Measurements from ENCODE around the gene IER5.

IER5 gene

DNA sequence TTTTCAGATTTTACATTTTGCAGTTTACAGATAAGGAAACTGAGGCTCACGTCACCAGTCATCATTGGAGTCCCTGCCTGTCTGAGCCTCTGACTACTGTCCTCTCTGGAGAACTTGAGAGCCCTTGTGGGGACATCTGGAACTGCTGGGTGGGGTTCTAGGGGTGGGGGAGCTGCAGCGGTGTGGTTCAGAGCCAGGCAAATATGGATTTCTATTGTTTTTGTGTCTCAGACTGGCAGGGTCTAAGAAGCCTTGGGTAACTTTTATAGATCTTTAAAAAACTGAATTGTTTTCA is 46.9 kb downstream of the IER5 start:
- peak; percentile 41 for DNase-seq
- no peak for ATAC-seq

DNA sequence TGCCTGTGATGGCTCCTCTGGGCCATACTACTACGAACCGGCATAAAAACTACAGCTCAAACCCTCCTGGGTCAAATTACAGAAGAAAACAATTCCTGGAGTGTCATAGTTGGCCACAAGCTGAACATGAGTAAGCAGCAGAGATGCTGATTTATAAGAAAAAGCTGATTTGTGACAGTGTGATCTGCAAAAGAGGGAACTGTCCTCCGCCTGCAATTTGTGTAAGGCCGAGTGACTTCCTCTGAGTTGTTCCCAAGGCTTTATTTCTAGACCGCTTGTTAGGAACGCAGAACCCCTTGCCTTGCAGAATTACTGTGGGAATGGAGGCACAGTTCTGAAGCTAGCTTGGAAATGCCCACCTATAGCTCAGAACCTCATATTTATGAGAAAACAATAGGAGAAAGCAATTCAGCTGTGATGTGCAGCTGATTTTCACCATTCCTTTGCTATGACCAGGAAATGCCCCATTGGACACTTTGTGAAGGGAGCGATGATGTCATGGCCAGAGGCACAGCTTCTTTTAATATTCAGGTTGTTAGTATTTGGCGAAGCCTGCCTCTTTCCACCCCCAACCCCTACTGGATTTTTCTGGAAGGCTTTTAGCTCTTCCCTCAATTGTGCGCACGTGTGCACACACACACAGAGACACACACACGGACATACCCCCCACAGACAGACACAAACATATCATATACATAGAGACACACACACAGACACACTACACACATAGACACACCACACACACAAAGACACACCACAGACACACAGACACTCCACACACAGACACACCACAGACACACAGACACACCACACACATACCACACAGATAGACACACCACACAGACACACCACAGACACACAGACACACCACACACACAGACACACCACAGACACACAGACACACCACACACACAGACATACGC is 47.6 kb downstream of the IER5 start:
- no peak for ATAC-seq
- DNase-seq, result no peak

DNA sequence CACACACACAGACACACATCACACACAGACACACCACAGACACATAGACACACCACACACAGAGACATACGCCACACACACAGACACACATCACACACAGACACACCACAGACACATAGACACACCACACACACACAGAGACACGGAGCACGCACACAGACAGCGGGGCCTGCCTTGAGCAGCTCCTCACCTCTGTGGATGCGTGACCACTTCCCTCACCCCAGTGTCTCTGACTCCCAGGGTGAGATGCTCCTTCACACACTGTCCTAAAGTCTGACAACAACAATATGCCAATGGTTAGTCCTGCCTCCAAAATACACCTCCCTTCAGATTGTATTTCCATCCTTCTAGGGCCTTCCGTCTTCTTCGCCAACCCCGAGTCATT is 48.2 kb downstream of the IER5 start:
- DNase-seq (no peak), ATAC-seq (no peak)

DNA sequence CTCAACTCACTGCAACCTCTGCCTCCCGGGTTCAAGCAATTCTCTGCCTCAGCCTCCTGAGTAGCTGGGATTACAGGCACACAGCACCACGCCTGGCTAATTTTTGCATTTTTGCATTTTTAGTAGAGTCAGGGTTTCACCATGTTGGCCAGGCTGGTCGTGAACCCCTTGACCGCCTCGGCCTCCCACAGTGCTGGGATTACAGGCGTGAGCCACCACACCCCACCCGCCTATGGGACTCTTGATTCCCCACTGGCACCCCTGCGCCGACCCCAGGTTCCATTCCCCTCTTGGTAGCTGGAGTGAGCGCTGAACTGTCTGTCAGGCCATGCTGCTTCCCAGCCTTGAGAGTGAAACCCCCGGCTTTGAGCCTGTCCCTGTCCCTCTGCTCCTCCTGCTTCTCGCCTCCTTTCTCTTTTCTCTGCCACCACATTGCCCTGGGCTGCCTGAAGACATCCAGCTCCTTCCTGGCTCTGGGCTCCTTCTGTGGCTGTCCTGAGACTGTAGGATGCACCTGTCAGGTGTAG is 48.8 kb downstream of the IER5 start:
- DNase-seq, result no peak
- ATAC-seq, result no peak

DNA sequence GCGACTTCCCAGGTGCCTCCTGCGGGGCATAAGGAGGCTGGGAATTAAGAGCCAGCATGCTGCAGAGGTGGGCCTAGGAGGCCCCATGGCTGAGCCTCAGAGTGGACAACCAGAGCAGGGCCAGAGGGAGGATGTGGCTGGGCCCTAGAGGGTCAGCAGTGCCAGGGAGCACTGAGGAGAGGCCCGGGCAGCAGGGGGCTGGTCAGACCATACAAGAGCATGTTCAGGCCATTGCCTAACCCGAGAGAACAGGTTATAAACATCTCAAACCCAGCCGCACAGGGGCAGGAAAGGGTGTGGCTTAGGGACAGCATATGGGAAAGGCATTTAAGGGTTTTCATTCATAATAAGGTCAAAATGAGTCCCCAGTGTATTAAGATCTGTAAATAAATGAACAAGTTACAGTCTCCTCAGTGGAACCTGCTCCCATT is 51.1 kb downstream of the IER5 start:
- no peak for DNase-seq

DNA sequence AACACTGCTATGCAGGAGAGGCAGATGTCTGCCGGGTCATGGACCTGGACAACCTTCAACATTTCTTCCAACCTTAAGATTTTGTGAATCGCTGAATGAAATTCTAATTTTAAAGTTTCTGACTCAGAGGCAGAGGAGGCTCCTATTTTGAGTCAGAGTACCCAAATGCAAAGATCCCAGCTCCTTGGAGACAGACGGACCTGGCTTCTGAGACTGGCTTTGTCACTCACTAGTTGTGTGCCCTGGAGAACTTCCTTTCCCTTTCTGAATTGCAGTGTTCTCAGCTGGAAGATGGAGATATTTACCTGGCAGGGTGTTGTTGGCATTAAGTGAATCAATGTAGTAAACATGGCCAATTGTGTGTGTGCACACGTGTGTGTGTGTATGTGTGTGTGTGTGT is 51.9 kb downstream of the IER5 start:
- ATAC-seq (peak; percentile 44), DNase-seq (peak; percentile 36)

More for the DNA sequence above, 51.1 kb downstream of the IER5 start:
- no peak for ATAC-seq

DNA sequence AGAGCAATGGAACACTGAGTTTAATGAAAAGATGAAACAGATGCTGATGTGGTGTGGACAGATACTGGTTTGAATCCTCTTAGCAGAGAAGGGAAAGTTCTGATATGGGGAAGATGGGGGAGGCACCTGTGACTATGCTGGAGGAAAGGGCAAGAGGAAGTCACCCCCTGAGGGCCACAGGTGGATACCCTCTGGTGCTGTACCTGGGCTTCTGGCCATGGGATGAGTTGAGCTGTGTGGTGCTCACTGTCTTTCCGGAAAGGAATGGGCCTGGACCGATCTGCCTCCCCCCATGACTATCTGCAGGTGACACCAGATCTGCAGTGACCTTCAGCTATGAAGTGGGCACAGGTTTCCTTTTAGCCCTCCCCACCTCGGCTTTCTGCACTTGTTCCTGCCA is 52.4 kb downstream of the IER5 start:
- DNase-seq (peak; percentile 38), ATAC-seq (peak; percentile 40)

DNA sequence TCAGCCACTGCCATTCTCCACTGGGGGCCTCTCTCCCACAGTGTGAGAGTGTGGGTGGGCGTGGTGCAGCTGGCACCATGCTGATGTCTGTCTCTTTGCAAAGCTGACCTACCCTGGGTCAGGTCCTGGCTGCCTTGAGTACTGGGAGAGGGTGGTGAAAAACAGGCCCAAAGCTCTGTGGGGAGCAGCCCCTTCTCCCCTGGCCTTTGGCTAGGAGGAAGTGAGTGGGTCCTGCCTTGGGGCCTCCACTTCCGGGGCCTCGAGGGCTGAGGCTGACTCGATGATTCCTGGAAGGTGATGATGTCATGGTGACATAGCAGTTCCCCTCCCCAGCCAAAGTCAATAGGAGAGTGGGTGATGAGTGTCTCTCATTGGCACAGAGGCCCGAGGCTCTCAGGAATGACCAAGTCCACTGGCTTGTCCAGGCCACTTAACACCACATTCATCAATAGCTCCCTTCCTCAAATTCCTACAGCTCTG is 53.0 kb downstream of the IER5 start:
- peak; percentile 76 for ATAC-seq
- peak; percentile 78 for DNase-seq

Measured in stimulated activated naive CD8-positive, alpha-beta T cell treated with anti-CD3 and anti-CD28 coated beads, Interleukin-15, Interleukin-2, amounts not matched to agents 100 U/mL and 50 U/mL, for 24 hours (primary cell).